Measurements from ENCODE around the gene ST3GAL3. TPM values are rescaled to one million over a fixed set of nuclear protein-coding genes. Genes with fewer than 3 reads are reported as not detected.

The ST3GAL3 gene
- total RNA-seq, 1 experiment from 2014 or later = 8.3 TPM

- H2AFZ ChIP-seq (ENCODE audit: low read length) = no peak overlapping the region
- no peak overlapping the region for H4K5ac ChIP-seq (ENCODE audit: insufficient read length, low read depth, low read length)
- WGBS (ENCODE audit: extremely low coverage, insufficient read length, low lambda C conversion rate) = no CpG with 5 or more reads among the region's 5 CpGs
Measured at GRCh38 chr1:43872280-43872679, 164.9 kb downstream of the ST3GAL3 start.

More at GRCh38 chr1:43872280-43872679, 164.9 kb downstream of the ST3GAL3 start:
- H3K27me3 Mint-ChIP-seq (ENCODE audit: low read depth) = no peaks in the 10 kb centered on the region
- H3K4me3 Mint-ChIP-seq = no peak overlapping the region
- Histone ChIP-seq H3K9ac (ENCODE audit: extremely low read depth, insufficient read length, low read length) (no peak overlapping the region), H3K4me2 (ENCODE audit: insufficient read depth, insufficient read length, low read length) (no peak overlapping the region), H3K56ac (ENCODE audit: insufficient read length, low read depth, low read length) (no peak overlapping the region), H3K23me2 (ENCODE audit: insufficient read length, low read depth, low read length, poor library complexity, severe bottlenecking) (no peaks in the 10 kb centered on the region), H3K27ac (ENCODE audit: insufficient read length, low read depth, low read length) (no peak overlapping the region), H4K20me1 (ENCODE audit: control insufficient read depth, insufficient read depth, insufficient read length) (no peaks in the 10 kb centered on the region), H3T11ph (ENCODE audit: low read length) (no peak overlapping the region), H3K79me2 (ENCODE audit: insufficient read depth, low read length) (no peaks in the 10 kb centered on the region), H2BK20ac (ENCODE audit: low read depth, low read length, poor library complexity, severe bottlenecking) (no peak overlapping the region), H4K91ac (ENCODE audit: insufficient read length, low read depth, low read length) (no peak overlapping the region), H2BK15ac (ENCODE audit: low read depth, low read length) (no peak overlapping the region), H4K8ac (replicated peaks; ENCODE audit: insufficient read length, low read depth, low read length) (no peak overlapping the region), H3K18ac (ENCODE audit: insufficient read length, low read depth, low read length) (peak overlapping the region; percentile 50), H3K4me1 (ENCODE audit: insufficient read depth, low read length) (no peaks in the 10 kb centered on the region), H3K79me1 (ENCODE audit: insufficient read depth, low read depth, low read length, poor library complexity, severe bottlenecking) (no peaks in the 10 kb centered on the region), H2BK120ac (ENCODE audit: low read depth, low read length, poor library complexity, severe bottlenecking) (no peak overlapping the region), H3K27me3 (ENCODE audit: insufficient read depth, low read length) (no peaks in the 10 kb centered on the region), H2AK5ac (ENCODE audit: insufficient read length, low read length) (no peak overlapping the region), H2BK12ac (ENCODE audit: insufficient read length, low read depth, low read length) (no peak overlapping the region), H3K23ac (ENCODE audit: insufficient read length, low read depth, low read length) (no peak overlapping the region), H3K9me3 (ENCODE audit: control insufficient read depth, low read depth, low read length) (no peaks in the 10 kb centered on the region), H3K4ac (ENCODE audit: low read depth, low read length) (no peak overlapping the region), H2BK5ac (ENCODE audit: insufficient read length, low read length) (no peak overlapping the region), H3K14ac (ENCODE audit: insufficient read depth, low read length) (no peak overlapping the region)
- H3K27ac Mint-ChIP-seq = no peak overlapping the region
- TF ChIP-seq, protein P1, sequence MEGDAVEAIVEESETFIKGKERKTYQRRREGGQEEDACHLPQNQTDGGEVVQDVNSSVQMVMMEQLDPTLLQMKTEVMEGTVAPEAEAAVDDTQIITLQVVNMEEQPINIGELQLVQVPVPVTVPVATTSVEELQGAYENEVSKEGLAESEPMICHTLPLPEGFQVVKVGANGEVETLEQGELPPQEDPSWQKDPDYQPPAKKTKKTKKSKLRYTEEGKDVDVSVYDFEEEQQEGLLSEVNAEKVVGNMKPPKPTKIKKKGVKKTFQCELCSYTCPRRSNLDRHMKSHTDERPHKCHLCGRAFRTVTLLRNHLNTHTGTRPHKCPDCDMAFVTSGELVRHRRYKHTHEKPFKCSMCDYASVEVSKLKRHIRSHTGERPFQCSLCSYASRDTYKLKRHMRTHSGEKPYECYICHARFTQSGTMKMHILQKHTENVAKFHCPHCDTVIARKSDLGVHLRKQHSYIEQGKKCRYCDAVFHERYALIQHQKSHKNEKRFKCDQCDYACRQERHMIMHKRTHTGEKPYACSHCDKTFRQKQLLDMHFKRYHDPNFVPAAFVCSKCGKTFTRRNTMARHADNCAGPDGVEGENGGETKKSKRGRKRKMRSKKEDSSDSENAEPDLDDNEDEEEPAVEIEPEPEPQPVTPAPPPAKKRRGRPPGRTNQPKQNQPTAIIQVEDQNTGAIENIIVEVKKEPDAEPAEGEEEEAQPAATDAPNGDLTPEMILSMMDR (conservative IDR thresholded peaks at IDR 0.05) = no peak
- peaks cover 0 to 4% of the 10 kb centered on the region in 2 experiments; a peak in 2 of 4 replicates for H3K4me1 Mint-ChIP-seq
- H3K36me3 Mint-ChIP-seq (ENCODE audit: insufficient read depth in 1 of 3, low read depth in 3 of 3) = no peaks in the 10 kb centered on the region
- H3K9me3 Mint-ChIP-seq = no peaks in the 10 kb centered on the region
- no peak for DNase-seq
